Measurements from ENCODE around the gene AP5S1.

The AP5S1 gene

GRCh38 chr20:3846740-3847428 lies 26.5 kb downstream of the AP5S1 start, which contains the start of gene MAVS:
Gene MAVS, plus strand, starts transcription at chr20:3846834. Its CDS starts 7,791 bp downstream, at chr20:3854625.
- peak; percentile 13 to 93 (median 84) for DNase-seq

- DNase-seq = peak in 1 of 14 donors; percentile 26
Observed at GRCh38 chr20:3847429-3847940, 27.1 kb downstream of the AP5S1 start.

- no peak for DNase-seq
Observed at GRCh38 chr20:3848565-3848964, 28.2 kb downstream of the AP5S1 start.

GRCh38 chr20:3854462-3854871 lies 34.1 kb downstream of the AP5S1 start:
- no peak for DNase-seq

GRCh38 chr20:3857405-3857804 lies 37.1 kb downstream of the AP5S1 start:
- DNase-seq = peak in 1 of 14 donors; percentile 54

GRCh38 chr20:3858689-3859088 lies 38.3 kb downstream of the AP5S1 start:
- no peak for DNase-seq

- no peak for DNase-seq
Observed at GRCh38 chr20:3861191-3861590, 40.8 kb downstream of the AP5S1 start.

- no peak for DNase-seq
Observed at GRCh38 chr20:3862333-3862732, 42.0 kb downstream of the AP5S1 start.

- no peak for DNase-seq
Observed at GRCh38 chr20:3863317-3863716, 43.0 kb downstream of the AP5S1 start.

GRCh38 chr20:3864518-3864917 lies 44.2 kb downstream of the AP5S1 start:
- peak in 1 of 14 donors; percentile 10 for DNase-seq

- DNase-seq = no peak
Observed at GRCh38 chr20:3865152-3865886, 45.0 kb downstream of the AP5S1 start.

- no peak for DNase-seq
Observed at GRCh38 chr20:3865887-3866407, 45.6 kb downstream of the AP5S1 start.

- no peak for DNase-seq
Observed at GRCh38 chr20:3866464-3866863, 46.1 kb downstream of the AP5S1 start.

GRCh38 chr20:3867802-3868201 lies 47.5 kb downstream of the AP5S1 start:
- DNase-seq = no peak

GRCh38 chr20:3869839-3870634 lies 49.7 kb downstream of the AP5S1 start:
- DNase-seq = no peak

GRCh38 chr20:3871550-3872265 lies 51.4 kb downstream of the AP5S1 start:
- DNase-seq = no peak

GRCh38 chr20:3873507-3873906 lies 53.2 kb downstream of the AP5S1 start:
- DNase-seq = no peak

GRCh38 chr20:3874194-3874844 lies 54.0 kb downstream of the AP5S1 start:
- DNase-seq = no peak

GRCh38 chr20:3875378-3875974 lies 55.1 kb downstream of the AP5S1 start:
- DNase-seq = no peak

- DNase-seq = no peak
Observed at GRCh38 chr20:3876000-3876399, 55.7 kb downstream of the AP5S1 start.

- DNase-seq = no peak
Observed at GRCh38 chr20:3876676-3877075, 56.3 kb downstream of the AP5S1 start.
